Fibroblast of lung (primary cell): ENCODE data around the gene GLRB.

Experiments
- EZH2 ChIP-seq: IDR thresholded peaks from 2 replicates; pipeline ENCODE4 v1.5.1; 2012; ENCODE audit warnings: low read length, control low read depth, mild to moderate bottlenecking; ENCODE audit errors: missing control alignments
- TF ChIP-seq, protein P1 (sequence below), 2 donors: IDR thresholded peaks in 1 of 2; conservative IDR thresholded peaks in 1 of 2; 1 replicate in 1 of 2; 2 replicates in 1 of 2; pipeline ENCODE4 v1.5.1; 2011 to 2012; ENCODE audit warnings: low read length in 2 of 2, control low read depth in 1 of 2, inconsistent platforms in 1 of 2, low read depth in 1 of 2, mild to moderate bottlenecking in 1 of 2

DNA sequence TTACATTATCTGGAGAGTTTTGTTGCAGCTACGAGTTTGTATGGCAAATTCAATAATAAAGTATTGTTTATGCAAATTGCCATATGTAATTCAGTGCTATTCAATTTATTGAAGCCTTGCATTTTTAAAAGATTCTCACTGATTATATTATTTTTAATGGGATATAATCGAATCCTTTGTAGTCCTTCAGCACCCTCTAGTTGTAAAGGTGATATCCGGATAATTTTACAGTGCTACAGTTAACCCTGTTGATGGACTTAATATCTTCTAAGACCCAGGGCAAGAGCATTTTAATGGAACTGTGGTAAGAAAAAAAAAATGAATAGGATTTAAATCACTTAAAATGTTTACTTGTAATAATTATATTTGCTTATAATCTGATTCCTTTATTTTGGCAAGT lies 96.1 kb downstream of the GLRB start:
- TF ChIP-seq, protein P1, sequence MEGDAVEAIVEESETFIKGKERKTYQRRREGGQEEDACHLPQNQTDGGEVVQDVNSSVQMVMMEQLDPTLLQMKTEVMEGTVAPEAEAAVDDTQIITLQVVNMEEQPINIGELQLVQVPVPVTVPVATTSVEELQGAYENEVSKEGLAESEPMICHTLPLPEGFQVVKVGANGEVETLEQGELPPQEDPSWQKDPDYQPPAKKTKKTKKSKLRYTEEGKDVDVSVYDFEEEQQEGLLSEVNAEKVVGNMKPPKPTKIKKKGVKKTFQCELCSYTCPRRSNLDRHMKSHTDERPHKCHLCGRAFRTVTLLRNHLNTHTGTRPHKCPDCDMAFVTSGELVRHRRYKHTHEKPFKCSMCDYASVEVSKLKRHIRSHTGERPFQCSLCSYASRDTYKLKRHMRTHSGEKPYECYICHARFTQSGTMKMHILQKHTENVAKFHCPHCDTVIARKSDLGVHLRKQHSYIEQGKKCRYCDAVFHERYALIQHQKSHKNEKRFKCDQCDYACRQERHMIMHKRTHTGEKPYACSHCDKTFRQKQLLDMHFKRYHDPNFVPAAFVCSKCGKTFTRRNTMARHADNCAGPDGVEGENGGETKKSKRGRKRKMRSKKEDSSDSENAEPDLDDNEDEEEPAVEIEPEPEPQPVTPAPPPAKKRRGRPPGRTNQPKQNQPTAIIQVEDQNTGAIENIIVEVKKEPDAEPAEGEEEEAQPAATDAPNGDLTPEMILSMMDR (conservative IDR thresholded peaks at IDR 0.05 in 1 of 2, IDR thresholded peaks at IDR 0.05 in 1 of 2; ENCODE audit: low read depth in 1 of 2, low read length in 2 of 2), result peak in 1 of 2 donors; percentile 31
- no peak for TF ChIP-seq EZH2
